Fibroblast of mammary gland (primary cell): ENCODE data around the gene P4HTM.

Source experiments
- DNase-seq: peaks from one replicate; pipeline ENCODE4 v3.0.0-alpha.2; 2010; ENCODE audit warnings: low read depth
- H3K4me3 ChIP-seq: 2 replicates; pipeline ENCODE4 v1.5.1; 2011; ENCODE audit warnings: low read depth, mild to moderate bottlenecking, low read length, moderate library complexity; ENCODE audit not compliant: control insufficient read depth
- CTCF ChIP-seq: conservative IDR thresholded peaks from 2 replicates; pipeline ENCODE4 v1.5.1; 2011; ENCODE audit warnings: low read depth, low read length, inconsistent platforms; ENCODE audit not compliant: control insufficient read depth, insufficient read depth

P4HTM gene

GRCh38 chr3:49034650-49035049, 44.6 kb downstream of the P4HTM start:
- H3K4me3 ChIP-seq = no peak overlapping the region
- no peak for DNase-seq
- no peak for TF ChIP-seq CTCF

DNA sequence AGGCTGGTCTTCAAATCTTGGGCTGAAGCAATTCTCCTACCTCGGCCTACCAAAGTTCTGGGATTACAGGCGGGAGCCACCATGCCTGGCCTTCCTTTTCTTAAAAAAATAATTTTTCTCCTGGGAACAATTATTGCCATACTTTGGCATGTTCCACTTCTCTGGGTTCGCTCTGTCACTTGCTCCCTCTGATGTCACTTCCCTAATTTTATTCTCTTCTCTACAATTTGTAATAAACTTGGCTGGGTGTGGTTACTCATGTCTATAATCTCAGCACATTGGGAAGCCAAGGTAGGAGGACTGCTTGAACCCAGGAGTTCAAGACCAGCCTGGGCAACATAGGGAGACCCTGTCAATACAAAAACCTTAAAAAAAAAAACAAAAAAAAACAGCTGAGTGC, 45.2 kb downstream of the P4HTM start:
- TF ChIP-seq CTCF = no peak
- no peak for DNase-seq
- no peak overlapping the region for H3K4me3 ChIP-seq

GRCh38 chr3:49053543-49053942, 63.5 kb downstream of the P4HTM start:
- H3K4me3 ChIP-seq = no peak overlapping the region
- no peak for DNase-seq
- no peak for TF ChIP-seq CTCF

DNA sequence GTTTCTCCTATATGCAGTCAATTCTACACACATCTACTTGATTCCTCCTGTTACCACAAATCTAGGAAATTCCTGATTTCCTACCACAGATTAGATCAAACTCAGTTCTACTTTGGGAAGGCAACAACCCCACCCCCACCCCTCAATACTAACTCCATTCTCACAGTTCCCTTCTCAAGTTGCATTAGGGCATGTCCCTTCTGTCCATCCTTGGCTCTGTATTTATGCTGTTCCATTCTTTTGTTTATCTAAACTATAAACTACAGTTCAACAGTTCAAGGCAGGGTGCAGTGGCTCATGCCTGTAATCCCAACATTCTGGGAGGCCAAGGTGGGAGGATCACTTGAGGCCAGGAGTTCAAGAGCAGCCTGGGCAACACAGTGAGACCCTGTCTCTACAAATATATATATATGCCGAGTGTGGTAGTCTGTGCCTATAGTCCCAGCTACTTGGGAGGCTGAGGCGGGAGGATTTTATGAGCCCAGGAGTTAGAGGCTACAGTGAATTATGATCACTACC, 64.4 kb downstream of the P4HTM start:
- no peak overlapping the region for H3K4me3 ChIP-seq
- DNase-seq = no peak
- no peak for TF ChIP-seq CTCF
